ENCODE measurements around the gene ASRGL1. TPM values are rescaled to one million over a fixed set of nuclear protein-coding genes. Genes with fewer than 3 reads are reported as not detected.

ASRGL1 gene
- total and polyA plus RNA-seq, 12 donors = 1.3 to 9.1 (median 3.1) TPM

- Histone ChIP-seq H3K36me3 (no peaks in the 10 kb centered on the region), H3K27ac (peak overlapping the region in 1 of 10 donors; percentile 60), H3K4me3 (no peak overlapping the region), H3K4me1 (peaks cover 0 to 25% (median 16%) of the 10 kb centered on the region in 9 donors), H3K27me3 (no peaks in the 10 kb centered on the region), H3K9me3 (no peaks in the 10 kb centered on the region)
- 99 to 100% methylated on average over 3 of the region's 3 CpGs for WGBS, 2 donors
- ATAC-seq (no peak), DNase-seq (no peak)
- TF ChIP-seq CTCF (IDR thresholded peaks at IDR 0.05) = no peak
- intact Hi-C loops (cut with DNase I) = loop anchor here in 5 of 10 donors (5.0 kb wide), 2 partner anchors 121 to 141 kb away; no protein-coding TSS in a partner anchor
Measured at GRCh38 chr11:62420882-62421281, 83.6 kb downstream of the ASRGL1 start.

- Histone ChIP-seq H3K4me1 (peaks cover 0 to 29% (median 16%) of the 10 kb centered on the region in 9 donors), H3K36me3 (no peaks in the 10 kb centered on the region), H3K27ac (no peak overlapping the region), H3K4me3 (no peak overlapping the region), H3K27me3 (no peaks in the 10 kb centered on the region), H3K9me3 (no peaks in the 10 kb centered on the region)
- intact Hi-C loops (cut with DNase I) = loop anchor here in 6 of 10 donors (1.0 to 5.0 kb wide), 3 partner anchors 120 to 140 kb away; no protein-coding TSS in a partner anchor
- DNase-seq (no peak), ATAC-seq (no peak)
- no peak for TF ChIP-seq CTCF (IDR thresholded peaks at IDR 0.05)
- 76 to 78% methylated on average over 7 of the region's 7 CpGs for WGBS, 2 donors
Measured at GRCh38 chr11:62421996-62422395, 84.7 kb downstream of the ASRGL1 start.

GRCh38 chr11:62423012-62423411, 85.8 kb downstream of the ASRGL1 start:
- no peaks in the 10 kb centered on the region for H3K9me3 ChIP-seq
- peaks cover 0 to 40% (median 16%) of the 10 kb centered on the region in 9 donors for H3K4me1 ChIP-seq
- ATAC-seq (no peak), DNase-seq (no peak)
- no peak overlapping the region for H3K27ac ChIP-seq
- no peak for TF ChIP-seq CTCF (IDR thresholded peaks at IDR 0.05)
- no peaks in the 10 kb centered on the region for H3K27me3 ChIP-seq
- no peaks in the 10 kb centered on the region for H3K36me3 ChIP-seq
- 89 to 91% methylated on average over 4 of the region's 4 CpGs for WGBS, 2 donors
- intact Hi-C loops (cut with DNase I) = loop anchor here in 5 of 10 donors (5.0 kb wide), 2 partner anchors 119 to 139 kb away; no protein-coding TSS in a partner anchor
- no peak overlapping the region for H3K4me3 ChIP-seq

- intact Hi-C loops (cut with DNase I) = loop anchor here in 1 of 10 donors (5.0 kb wide), 1 partner anchor 115 kb away; no protein-coding TSS in a partner anchor
Measured at GRCh38 chr11:62427630-62428233, 90.5 kb downstream of the ASRGL1 start.

More at GRCh38 chr11:62427630-62428233, 90.5 kb downstream of the ASRGL1 start:
- Histone ChIP-seq H3K4me1 (peaks cover 0 to 75% (median 9%) of the 10 kb centered on the region in 9 donors), H3K4me3 (no peak overlapping the region), H3K27me3 (no peaks in the 10 kb centered on the region), H3K9me3 (no peaks in the 10 kb centered on the region), H3K27ac (peak overlapping the region in 1 of 10 donors; percentile 72), H3K36me3 (no peaks in the 10 kb centered on the region)
- WGBS, 2 donors = 61 to 71% methylated on average over 6 of the region's 6 CpGs
- no peak for TF ChIP-seq CTCF (IDR thresholded peaks at IDR 0.05)
- ATAC-seq = no peak
- DNase-seq = no peak

Measured in heart right ventricle (tissue), 16 donors.